ENCODE measurements around the gene GNG13.
"Not testable (repeated sequence)": the region's sequence is repeated elsewhere in the genome, so short reads cannot be mapped to it uniquely, and the experiment has no call there.

GNG13 gene

DNA sequence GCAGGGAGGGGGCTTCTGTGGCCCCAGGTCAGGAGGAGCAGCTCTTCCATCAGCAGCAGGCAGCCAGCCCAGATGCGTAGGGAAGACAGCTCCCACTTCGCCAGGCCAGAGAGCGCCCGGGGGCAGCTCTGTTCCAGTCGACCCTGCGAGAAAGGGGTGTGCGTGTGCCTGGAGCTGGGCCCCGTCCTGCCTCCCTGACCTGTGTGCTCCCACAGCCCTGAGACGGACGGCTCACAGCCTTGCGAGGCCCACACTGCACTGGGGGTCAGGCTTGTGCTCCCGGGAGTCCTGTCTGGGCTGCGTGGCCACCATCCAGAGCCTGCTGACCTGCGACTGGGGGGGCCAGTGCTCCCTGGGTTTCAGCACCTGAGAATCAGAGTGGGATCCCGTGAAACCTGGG, 40.5 kb downstream of the GNG13 start:
- no peak for DNase-seq

DNA sequence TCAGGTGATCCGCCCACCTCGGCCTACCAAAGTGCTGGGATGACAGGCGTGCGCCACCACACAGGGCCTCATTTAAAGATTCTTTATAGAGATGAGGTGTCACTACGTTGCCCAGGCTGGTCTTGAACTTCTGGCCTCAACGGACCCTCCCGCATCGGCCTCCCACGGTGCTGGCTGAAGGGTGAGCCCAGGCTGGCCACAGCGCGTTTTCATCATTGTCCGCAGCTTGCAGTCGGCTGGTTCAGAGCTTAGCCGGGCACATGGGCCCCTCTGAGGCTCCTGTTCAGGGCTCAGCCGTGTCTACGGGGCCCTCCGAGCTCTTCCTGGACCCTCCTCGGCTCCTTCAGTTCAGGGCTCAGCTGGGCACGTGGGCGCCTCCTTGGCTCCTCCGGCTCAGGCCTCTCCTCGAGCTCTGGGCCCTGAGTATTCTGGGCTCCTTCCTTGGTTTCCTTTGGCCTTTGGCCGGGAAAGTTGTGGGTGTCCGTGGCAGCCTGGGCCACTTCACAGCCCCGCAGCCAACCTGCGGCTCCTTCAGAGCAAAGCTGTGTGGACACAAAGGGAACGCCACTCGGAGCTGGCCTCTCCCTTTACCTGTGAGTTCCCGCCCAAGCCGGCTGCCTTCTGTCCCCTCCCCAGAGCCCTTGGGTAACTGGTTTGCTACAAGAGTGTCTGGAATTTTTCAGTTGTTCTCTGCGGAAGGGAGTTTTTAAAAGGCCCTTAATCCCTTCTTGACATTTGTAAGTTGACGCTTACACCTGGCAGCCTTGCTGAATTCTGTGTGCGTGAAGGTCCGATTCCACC, 41.2 kb downstream of the GNG13 start:
- no peak for DNase-seq

DNA sequence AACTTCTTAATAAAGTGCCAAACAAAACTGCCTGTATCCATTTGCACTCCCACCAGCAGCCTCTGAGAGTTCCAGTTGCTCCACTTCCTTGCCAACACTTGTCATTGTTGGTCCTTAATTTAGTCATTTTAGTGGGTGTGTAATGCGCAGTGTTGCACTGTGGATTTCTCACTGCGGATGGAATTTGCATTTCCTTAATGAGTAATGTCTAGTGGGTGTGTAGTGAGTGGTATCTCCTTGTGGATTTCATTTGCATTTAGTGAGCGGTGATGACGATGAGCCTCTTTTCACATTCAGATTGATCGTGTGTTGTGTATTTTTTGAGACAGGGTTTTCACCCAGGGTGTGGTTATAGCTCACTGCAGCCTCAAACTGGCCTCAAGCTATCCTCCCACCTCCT, 44.1 kb downstream of the GNG13 start:
- no peak for DNase-seq

DNA sequence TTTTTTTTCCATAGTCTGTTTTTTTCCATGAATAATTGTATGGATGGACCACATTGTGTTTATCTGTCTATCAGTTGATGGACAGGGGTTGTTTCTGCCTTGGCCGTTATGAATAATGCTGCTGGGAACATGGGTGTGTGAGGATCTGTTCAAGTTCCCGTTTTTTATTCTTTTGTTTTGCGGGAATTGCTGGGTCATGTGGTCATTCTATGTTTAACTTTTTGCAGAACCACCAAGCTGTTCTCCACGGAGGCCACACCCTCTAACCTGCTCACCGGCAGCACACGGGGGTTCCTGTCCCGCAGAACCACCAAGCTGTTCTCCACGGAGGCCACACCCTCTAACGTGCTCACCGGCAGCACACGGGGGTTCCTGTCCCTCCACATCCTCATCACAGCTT, 45.9 kb downstream of the GNG13 start:
- no peak for DNase-seq

DNA sequence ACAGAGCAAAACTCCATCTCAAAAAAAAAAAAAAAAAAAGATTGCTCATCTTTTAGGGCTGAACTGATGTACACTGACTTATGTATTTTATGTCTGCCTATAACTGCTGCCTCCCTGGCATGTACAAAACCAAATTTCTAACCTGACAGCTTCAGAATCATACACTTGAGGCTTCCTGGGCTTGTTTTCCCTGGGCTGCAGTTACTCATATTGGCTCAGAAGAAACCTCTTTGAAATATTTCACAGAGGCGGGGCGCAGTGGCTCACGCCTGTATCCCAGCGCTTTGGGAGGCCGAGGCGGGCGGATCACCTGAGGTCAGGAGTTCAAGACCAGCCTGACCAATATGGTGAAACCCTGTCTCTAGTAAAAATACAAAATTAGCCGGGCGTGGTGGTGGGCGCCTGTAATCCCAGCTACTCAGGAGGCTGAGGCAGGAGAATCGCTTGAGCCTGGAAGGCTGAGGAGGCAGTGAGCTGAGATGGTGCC, 46.4 kb downstream of the GNG13 start:
- DNase-seq, result not testable (repeated sequence)

DNA sequence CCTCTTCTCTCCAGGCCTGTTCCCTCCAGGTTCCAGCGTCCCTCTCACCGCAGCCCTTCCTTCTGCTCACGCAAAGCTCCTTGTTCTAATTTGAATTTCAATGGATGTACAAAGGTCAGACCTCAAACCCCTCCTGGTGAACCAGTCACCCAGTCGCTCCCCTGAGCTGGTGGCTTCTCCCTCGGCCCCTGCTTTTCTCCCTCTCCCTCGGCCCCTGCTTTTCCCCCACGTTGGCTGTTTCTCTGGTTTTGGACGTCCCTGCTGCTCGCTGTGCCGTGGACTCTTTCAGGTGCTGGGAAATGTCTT, 48.6 kb downstream of the GNG13 start:
- no peak for DNase-seq

DNA sequence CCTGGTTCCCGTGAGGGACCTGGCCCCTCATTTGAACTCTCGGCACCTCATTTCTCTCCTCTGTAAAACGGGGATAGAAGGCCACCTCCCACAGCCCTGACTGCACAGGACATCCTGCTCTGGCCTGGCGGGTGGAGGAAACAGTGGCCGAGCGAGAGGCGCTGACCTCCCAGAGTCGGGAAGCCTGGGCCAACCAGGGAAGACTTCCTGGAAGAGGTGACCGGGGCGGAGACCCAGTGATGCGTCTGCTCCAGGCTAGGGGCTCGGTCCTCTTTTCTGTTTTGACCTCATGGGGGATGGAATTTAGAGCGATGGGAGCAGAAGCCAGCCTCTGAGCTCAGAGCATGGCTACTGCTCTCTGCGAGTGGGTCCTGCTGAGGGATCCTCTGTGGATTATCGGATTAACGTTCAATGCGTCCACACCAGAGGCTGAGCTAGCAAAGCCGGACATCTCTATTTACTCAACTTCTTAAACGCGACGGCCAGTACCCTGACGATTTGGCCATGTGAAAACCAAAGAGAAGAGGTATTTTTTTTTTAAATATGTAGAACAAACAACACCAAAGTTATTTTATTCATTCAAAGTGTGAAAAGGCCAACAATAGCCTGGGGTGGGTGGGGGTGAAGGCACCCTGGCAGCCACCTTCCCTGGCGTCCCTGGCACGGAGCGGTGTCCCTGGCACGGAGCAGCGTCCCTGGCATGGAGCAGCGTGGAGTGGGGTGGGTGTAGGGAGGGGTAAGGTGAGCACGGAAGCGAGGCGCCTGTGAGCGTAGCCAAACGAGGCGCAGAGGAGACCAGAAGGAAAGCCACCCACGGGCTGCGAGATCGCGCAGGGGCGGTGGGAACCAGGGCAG, 49.2 kb downstream of the GNG13 start:
- no peak for DNase-seq

DNA sequence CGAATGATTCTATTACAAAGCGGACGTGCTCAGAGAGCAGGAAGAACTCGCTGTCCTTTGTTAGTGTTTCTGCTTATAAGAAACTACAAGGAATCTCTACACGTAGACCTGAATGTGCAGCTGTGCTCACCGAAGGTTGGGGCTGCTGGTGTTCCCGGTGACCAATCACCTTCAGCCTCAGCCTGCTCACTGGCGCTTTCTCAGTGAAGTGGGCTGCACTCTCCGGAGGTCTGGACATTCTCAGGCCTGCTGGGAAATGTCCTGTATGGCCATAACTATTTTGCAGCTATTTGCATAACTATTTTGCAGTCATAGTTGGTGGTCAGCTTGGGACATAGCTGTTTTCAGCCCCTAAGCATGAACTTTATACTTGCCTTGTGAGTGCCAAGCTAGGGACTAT, 50.0 kb downstream of the GNG13 start:
- DNase-seq, result no peak

DNA sequence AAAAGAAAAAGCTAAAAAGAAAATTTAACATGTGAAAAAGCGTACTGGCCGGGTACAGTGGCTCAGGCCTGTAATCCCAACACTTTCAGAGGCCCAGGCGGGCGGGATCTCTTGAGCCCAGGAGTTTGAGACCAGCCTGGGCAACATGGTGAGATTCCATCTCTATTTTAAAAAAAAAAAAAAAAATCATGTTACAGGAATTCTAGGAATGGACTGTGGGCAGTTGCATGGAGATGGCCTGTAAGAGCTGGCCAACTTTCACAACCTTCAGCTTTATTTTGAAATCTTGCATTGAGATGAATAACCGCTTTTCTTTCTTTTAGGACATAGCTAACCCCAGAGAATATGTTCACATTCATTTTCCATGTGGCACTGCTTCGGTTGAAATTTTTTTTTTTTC, 51.5 kb downstream of the GNG13 start:
- DNase-seq, result no peak

Data from NCI-H187 (cell line).